ENCODE measurements around the gene CCBE1.

The CCBE1 gene

GRCh38 chr18:59466980-59467379 lies 230.2 kb downstream of the CCBE1 start:
- in situ Hi-C loops (cut with MboI; ENCODE audit: low sequenced_read_pairs), result no loop called here

GRCh38 chr18:59464486-59464885 lies 232.7 kb downstream of the CCBE1 start:
- in situ Hi-C loops (cut with MboI; ENCODE audit: low sequenced_read_pairs), result no loop called here

GRCh38 chr18:59461171-59461570 lies 236.1 kb downstream of the CCBE1 start:
- in situ Hi-C loops (cut with MboI; ENCODE audit: low sequenced_read_pairs), result no loop called here

GRCh38 chr18:59460072-59460420 lies 237.2 kb downstream of the CCBE1 start:
- in situ Hi-C loops (cut with MboI; ENCODE audit: low sequenced_read_pairs), result no loop called here

GRCh38 chr18:59459369-59460071 lies 237.7 kb downstream of the CCBE1 start:
- in situ Hi-C loops (cut with MboI; ENCODE audit: low sequenced_read_pairs), result no loop called here

GRCh38 chr18:59458575-59458974 lies 238.6 kb downstream of the CCBE1 start:
- in situ Hi-C loops (cut with MboI; ENCODE audit: low sequenced_read_pairs), result no loop called here

GRCh38 chr18:59456657-59457056 lies 240.6 kb downstream of the CCBE1 start:
- in situ Hi-C loops (cut with MboI; ENCODE audit: low sequenced_read_pairs), result no loop called here

GRCh38 chr18:59455728-59456276 lies 241.4 kb downstream of the CCBE1 start:
- in situ Hi-C loops (cut with MboI; ENCODE audit: low sequenced_read_pairs), result no loop called here

GRCh38 chr18:59454909-59455727 lies 242.1 kb downstream of the CCBE1 start:
- in situ Hi-C loops (cut with MboI; ENCODE audit: low sequenced_read_pairs), result no loop called here

- in situ Hi-C loops (cut with MboI; ENCODE audit: low sequenced_read_pairs), result no loop called here
Measured at GRCh38 chr18:59453468-59453961, 243.7 kb downstream of the CCBE1 start.

- in situ Hi-C loops (cut with MboI; ENCODE audit: low sequenced_read_pairs), result no loop called here
Measured at GRCh38 chr18:59451963-59452362, 245.3 kb downstream of the CCBE1 start.

- in situ Hi-C loops (cut with MboI; ENCODE audit: low sequenced_read_pairs), result no loop called here
Measured at GRCh38 chr18:59451073-59451472, 246.2 kb downstream of the CCBE1 start.

GRCh38 chr18:59448546-59448945 lies 248.7 kb downstream of the CCBE1 start:
- in situ Hi-C loops (cut with MboI; ENCODE audit: low sequenced_read_pairs), result no loop called here

GRCh38 chr18:59446012-59446411 lies 251.2 kb downstream of the CCBE1 start:
- in situ Hi-C loops (cut with MboI; ENCODE audit: low sequenced_read_pairs), result no loop called here

GRCh38 chr18:59437851-59438569 lies 259.2 kb downstream of the CCBE1 start:
- in situ Hi-C loops (cut with MboI; ENCODE audit: low sequenced_read_pairs), result no loop called here

GRCh38 chr18:59432803-59433597 lies 264.2 kb downstream of the CCBE1 start:
- in situ Hi-C loops (cut with MboI; ENCODE audit: low sequenced_read_pairs), result no loop called here

GRCh38 chr18:59431131-59431530 lies 266.1 kb downstream of the CCBE1 start:
- in situ Hi-C loops (cut with MboI; ENCODE audit: low sequenced_read_pairs), result no loop called here

GRCh38 chr18:59429608-59430007 lies 267.6 kb downstream of the CCBE1 start:
- in situ Hi-C loops (cut with MboI; ENCODE audit: low sequenced_read_pairs), result no loop called here

GRCh38 chr18:59428018-59428417 lies 269.2 kb downstream of the CCBE1 start:
- in situ Hi-C loops (cut with MboI; ENCODE audit: low sequenced_read_pairs), result no loop called here

GRCh38 chr18:59426855-59427254 lies 270.4 kb downstream of the CCBE1 start:
- in situ Hi-C loops (cut with MboI; ENCODE audit: low sequenced_read_pairs), result no loop called here
